Epithelial cell of prostate (primary cell): ENCODE data around the gene MEIOSIN.

Source experiments
- DNase-seq: peaks from one replicate; pipeline ENCODE4 v3.0.0-alpha.2; 2011; ENCODE audit warnings: low read depth, low spot score
- H3K27ac ChIP-seq: fragments of 450-650 bp; 2 replicates; pipeline ENCODE4 v1.5.1; 2017; ENCODE audit warnings: mild to moderate bottlenecking

MEIOSIN gene

GRCh38 chr19:45774765-45775164 is 41.5 kb downstream of the MEIOSIN start:
- H3K27ac ChIP-seq = no peak overlapping the region
- DNase-seq = no peak

- H3K27ac ChIP-seq = no peak overlapping the region
- DNase-seq = no peak
Observed at GRCh38 chr19:45777395-45777961, 44.2 kb downstream of the MEIOSIN start.

GRCh38 chr19:45778010-45778661 is 44.9 kb downstream of the MEIOSIN start:
- no peak for DNase-seq

GRCh38 chr19:45779231-45780145 is 46.2 kb downstream of the MEIOSIN start:
- DNase-seq = no peak
- H3K27ac ChIP-seq = no peak overlapping the region

More at GRCh38 chr19:45778010-45778661, 44.9 kb downstream of the MEIOSIN start:
- H3K27ac ChIP-seq = no peak overlapping the region

- DNase-seq = no peak
- H3K27ac ChIP-seq = no peak overlapping the region
Observed at GRCh38 chr19:45780146-45780447, 46.9 kb downstream of the MEIOSIN start.

- no peak overlapping the region for H3K27ac ChIP-seq
- DNase-seq = no peak
Observed at GRCh38 chr19:45780448-45781213, 47.4 kb downstream of the MEIOSIN start.

- peak overlapping the region; percentile 24 for H3K27ac ChIP-seq
- DNase-seq = no peak
Observed at GRCh38 chr19:45781214-45782161, 48.2 kb downstream of the MEIOSIN start.

- H3K27ac ChIP-seq = peak within 1 kb of the TSS; percentile 24
- no peak for DNase-seq
Observed at GRCh38 chr19:45782162-45782691, 49.0 kb downstream of the MEIOSIN start, which contains the start of gene DMPK. Gene DMPK, minus strand, starts transcription at chr19:45782490. Its CDS starts 138 bp downstream, at chr19:45782352.

GRCh38 chr19:45782820-45783785 is 49.9 kb downstream of the MEIOSIN start:
- H3K27ac ChIP-seq = peak overlapping the region; percentile 24
- no peak for DNase-seq

GRCh38 chr19:45784096-45784495 is 50.9 kb downstream of the MEIOSIN start:
- no peak overlapping the region for H3K27ac ChIP-seq
- DNase-seq = no peak

GRCh38 chr19:45785097-45785496 is 51.9 kb downstream of the MEIOSIN start:
- H3K27ac ChIP-seq = no peak overlapping the region
- DNase-seq = no peak

- H3K27ac ChIP-seq = no peak overlapping the region
- DNase-seq = no peak
Observed at GRCh38 chr19:45785781-45786532, 52.7 kb downstream of the MEIOSIN start.

GRCh38 chr19:45786533-45786894 is 53.3 kb downstream of the MEIOSIN start:
- H3K27ac ChIP-seq = no peak overlapping the region
- DNase-seq = no peak

- no peak for DNase-seq
- H3K27ac ChIP-seq = no peak overlapping the region
Observed at GRCh38 chr19:45789035-45789786, 56.0 kb downstream of the MEIOSIN start.

GRCh38 chr19:45790942-45791341 is 57.7 kb downstream of the MEIOSIN start:
- DNase-seq = no peak
- no peak overlapping the region for H3K27ac ChIP-seq

GRCh38 chr19:45791744-45792469 is 58.7 kb downstream of the MEIOSIN start:
- H3K27ac ChIP-seq = peak overlapping the region; percentile 39
- DNase-seq = no peak
